ENCODE data around the gene CLSTN2.

CLSTN2 gene

DNA sequence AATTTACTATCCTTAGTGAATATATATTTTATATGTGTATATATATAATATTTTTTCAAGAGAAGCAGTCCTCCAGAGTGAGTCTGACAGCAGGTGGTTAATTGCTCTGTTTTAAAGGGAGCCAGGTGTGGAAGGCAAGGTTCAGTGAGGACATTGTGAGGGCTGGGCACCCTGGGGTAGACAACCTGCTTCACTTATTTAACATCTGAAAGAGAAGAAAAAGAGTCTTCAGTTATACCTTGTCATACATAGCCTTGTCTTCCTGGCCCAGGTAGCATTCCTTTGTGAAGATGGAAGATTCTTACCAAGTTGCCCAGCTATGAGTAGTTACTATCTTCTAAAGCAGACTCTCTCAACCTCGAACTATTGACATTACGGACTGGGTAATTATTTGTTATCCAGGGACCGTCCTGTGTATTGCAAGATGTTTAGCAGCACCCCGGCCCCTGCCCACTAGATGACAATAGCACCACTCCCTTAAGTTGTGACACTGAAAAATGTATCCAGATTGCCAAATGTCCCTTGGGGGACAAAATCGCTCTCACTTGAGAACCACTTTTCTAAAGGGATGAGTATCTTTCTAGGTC, 406.9 kb downstream of the CLSTN2 start:
- no peak for DNase-seq (ENCODE audit: low read depth, low spot score)

DNA sequence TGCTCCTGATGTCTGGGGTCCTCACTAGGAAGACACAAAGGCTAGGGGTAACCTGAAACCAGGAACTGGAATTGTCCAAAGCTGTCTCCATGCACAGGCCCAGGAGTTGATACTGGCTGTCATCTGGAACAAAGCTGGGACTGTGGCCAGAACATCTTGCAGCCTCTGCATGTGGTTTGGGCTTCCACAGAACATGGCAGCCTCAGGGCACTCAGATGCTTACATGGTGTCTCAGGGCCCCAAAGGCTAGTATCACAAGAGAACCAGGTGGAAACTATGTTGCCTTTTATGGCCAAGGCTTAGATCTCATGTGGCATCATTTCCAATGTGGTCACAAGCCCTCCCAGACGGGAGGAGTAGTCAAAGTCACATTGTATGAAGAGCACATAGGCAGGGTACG, 407.7 kb downstream of the CLSTN2 start:
- no peak for DNase-seq (ENCODE audit: low read depth, low spot score)

DNA sequence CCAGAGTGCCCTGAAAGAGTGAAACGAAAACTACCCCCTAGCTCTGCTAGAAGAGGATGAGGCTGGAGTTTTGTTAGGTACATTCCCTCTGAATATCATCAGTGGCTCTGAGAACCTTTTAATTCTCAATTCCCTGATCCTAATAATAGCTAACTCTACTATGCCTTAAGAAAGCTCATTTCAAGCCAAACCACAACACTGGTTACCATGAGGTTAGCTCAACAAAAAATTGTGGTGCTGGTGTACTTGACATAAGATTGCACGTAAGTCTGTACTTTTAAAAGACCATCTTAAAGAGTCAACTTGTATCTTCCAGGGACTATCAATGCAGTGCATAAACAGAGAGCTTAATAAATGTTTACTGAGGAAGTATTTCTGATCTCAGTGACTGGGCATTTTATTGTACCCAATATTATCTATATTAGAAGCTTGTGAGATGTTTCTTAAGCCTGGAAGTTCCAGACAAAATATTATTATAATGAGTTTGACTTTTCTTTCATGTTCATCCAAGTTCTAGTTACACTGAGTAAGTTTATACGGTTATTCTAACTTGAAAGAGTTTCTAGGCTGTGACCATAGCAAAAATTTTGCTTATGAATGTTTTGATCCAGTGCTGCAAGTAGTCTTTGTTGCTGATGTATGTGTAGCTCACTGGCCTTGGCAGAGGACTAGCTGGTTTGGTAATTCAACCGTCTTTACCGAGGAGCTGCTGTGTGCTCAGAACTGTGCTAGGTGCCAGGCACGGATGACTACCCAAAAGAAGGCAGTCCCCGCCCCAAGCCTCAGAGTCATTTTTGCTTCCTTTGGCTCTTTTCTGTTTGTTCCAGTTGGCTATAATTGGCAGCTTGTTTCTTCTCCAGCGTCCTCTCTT, 408.5 kb downstream of the CLSTN2 start:
- no peak for DNase-seq (ENCODE audit: low read depth, low spot score)

DNA sequence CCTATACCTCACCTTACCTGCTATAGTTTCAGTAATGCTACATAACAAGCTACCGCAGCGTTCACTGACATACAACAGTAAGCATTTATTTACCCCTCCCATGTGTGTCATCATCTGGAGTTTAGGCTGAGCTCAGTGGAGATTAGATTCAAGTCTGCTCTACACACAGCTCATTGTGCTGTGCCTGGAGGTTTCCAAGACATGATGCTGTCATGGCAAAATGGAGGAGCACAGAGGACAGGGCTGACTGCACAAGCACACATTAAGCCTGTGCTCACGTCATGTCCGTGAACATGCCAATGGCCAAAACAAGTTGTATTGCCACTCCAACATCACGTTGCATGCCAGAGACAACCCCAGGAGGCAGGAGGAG, 409.1 kb downstream of the CLSTN2 start:
- DNase-seq (ENCODE audit: low read depth, low spot score), result no peak

DNA sequence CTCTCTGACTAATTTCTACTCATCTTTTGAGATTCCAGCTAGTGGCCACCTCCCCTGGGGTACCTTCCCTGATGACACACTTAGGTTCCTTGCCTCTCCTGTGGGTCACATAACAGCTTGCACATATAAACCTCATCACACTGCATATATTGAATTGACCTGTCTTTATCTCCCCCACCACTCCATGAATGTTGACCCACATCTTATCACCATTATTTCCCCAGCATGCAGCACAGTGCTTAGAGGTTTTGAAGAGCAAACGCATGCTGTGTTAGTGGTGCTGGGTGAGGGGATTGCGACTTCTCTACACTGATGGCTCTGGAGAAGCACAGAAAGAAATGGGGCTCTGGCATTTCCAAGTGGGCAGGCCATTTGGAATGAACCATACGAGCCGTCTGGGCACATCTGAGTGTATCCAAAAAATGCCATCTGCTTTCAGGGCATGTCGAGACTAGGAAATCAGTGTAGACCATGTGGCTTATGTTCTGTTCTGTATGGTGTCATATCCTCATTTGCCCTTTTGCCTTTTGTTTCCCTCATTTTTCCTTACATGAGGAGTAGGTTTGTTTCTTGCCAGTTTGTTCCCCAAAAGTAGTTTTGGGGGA, 409.7 kb downstream of the CLSTN2 start:
- DNase-seq (ENCODE audit: low read depth, low spot score), result no peak

DNA sequence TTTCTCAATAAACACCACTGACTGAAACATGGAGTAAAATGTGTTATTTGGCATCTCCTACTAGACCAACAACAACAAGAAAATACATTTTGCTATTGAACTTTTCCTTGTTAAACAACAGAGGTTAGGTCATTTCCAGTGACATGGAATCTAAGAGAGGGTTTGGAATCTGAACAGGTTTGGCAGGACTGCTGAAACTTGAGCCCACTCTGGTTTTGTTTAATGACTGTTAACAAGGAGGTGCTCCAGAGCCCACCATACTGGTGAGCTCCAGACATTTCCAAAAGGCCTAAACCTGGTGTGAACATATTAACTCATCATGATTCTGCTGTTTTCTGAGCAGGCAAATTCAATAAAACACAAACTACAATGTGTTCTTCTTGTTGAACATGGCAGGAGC, 412.2 kb downstream of the CLSTN2 start:
- DNase-seq (ENCODE audit: low read depth, low spot score), result no peak

DNA sequence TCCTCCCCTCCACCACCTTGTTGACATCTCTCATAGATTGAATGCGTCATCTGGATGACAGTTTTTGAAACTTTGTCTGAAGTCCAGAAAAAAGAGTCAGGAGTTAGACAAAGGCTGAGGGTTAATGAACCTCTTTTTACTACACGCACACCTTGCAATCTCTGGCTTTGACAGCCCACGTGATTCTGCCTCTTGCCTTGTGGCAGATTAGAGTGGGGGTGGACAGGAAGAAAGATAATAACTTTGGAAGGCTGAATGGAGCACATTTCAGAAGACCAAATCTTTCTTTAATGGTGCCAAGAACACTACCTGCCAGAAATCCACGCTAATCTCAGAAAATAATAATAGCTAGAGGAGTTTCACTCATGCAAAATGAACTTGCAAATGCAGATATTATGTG, 415.0 kb downstream of the CLSTN2 start:
- DNase-seq (ENCODE audit: low read depth, low spot score), result no peak

DNA sequence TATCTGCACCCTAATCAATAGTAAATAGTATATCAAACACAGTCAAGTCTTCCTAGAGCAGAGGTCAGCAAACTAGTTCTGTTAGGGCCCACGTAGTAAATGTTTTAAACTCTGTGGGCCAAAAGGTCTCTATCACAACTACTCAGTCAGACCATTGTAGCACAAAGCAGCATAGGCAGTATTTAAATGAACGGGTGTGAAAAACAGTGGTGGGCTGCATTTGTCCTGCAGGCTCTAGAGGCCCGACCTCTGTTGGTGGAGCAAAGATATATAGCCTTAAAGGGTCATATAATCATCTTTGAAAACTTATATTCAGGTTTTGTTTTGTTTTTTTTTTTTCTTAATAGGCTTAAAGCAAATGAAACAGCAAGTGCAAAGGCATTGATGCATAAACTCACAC, 416.5 kb downstream of the CLSTN2 start:
- DNase-seq (ENCODE audit: low read depth, low spot score), result no peak

DNA sequence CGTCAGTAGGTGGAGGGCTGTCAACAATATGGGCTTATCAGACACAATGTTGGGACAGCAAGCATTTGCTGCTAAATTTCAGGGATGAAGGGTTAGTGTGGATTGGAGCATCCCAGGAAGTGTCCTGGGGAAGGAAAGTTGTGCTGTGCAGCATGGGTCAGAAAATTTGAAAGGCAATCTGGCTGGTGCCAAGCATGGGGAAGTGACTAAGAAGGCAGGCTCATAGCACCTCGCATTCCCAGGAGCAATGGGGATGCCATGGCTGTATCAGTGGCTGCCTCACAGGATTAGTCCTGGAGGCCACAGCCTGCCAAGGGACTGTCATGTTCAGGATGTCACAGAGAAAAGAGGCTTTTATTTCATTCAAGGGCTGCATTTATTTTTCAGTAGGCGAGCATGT, 420.5 kb downstream of the CLSTN2 start:
- no peak for DNase-seq (ENCODE audit: low read depth, low spot score)

DNA sequence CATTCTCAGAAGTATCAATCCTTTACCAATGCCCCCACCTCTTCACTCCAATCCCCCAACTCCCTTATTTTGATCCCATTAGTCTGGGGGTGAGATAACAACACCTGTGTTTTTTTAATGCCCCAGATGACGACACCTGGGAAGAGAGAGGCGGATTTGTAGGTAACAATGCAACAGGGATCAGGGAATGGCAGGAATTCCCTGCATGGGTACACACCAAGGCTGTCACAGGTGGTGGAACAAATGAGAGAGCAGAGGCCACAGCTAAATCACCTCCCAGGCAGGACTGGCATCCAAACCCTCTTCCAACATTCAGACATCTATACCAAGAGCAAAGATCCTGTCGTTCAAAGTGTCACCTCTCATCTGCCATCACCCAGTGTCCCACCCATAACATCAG, 423.7 kb downstream of the CLSTN2 start:
- DNase-seq (ENCODE audit: low read depth, low spot score), result no peak

DNA sequence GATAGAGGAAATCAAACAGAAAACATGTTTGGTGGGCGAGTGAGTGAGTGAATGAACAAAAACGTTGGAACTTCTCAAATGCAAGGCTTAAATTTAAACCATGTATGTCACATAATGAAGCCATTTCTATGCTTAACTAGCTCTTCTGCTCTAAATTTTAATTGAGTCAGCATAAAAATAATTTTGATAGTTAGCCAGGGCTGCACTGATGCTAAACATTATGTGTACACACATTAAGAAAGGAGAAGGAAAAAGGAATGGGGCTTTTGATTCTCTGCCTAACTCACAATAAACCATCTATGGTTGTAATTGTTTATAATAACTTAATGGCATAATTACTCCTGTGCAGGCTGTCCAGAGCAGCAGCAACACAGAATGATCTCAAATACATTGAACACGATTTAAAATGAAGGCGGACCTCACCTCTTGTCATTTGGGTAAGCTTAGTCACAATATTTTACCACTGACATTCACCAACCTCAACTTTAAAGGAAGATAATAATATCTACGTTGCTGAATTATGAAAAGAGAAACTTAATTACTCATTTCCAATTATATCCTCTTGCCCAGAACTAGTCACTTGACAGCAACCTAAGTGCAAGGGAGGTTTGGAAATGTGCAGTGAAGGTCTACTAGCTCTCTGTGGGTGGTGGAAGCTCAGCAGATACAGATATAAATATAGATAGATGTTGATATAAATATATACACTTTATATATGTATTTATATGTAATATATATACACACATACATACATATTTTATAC, 424.4 kb downstream of the CLSTN2 start:
- DNase-seq (ENCODE audit: low read depth, low spot score), result no peak

DNA sequence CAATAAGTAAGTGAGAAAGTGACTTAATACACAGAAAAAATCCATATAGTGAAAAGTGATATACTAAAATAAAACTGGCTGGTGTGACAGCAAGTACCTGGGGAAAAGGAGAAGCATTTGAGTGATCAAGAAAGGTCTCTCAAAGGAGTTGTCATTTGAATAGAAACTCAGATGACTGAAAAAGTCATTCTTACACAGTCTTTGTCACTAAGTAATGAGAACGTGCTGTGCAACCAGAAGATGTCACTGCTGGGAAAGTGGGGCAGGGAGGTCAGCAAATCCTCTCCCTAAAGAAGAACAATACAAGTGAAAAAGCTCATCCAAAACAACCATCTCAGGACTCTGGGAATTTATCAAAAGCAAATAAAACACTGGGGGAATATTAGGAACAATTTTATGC, 425.3 kb downstream of the CLSTN2 start:
- no peak for DNase-seq (ENCODE audit: low read depth, low spot score)

DNA sequence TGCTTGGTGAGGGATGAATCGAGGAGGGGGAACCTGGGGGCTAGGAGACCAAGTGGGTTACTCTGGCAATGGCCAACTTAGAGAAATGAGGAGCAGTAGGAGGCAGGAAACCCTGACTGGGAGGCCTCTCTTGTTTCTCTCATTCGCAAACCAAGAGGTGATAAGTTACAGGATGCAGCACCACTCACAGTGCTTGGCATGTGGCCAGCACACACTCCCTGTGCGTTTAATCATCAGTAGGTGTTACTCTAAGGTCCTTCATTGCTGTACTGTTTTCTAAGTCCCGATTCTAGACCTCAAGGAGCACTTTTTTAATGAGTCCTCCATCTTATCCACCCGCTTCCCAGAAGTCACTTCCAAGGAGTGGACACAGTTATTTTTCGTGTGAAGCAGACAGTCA, 428.8 kb downstream of the CLSTN2 start:
- DNase-seq (ENCODE audit: low read depth, low spot score), result no peak

DNA sequence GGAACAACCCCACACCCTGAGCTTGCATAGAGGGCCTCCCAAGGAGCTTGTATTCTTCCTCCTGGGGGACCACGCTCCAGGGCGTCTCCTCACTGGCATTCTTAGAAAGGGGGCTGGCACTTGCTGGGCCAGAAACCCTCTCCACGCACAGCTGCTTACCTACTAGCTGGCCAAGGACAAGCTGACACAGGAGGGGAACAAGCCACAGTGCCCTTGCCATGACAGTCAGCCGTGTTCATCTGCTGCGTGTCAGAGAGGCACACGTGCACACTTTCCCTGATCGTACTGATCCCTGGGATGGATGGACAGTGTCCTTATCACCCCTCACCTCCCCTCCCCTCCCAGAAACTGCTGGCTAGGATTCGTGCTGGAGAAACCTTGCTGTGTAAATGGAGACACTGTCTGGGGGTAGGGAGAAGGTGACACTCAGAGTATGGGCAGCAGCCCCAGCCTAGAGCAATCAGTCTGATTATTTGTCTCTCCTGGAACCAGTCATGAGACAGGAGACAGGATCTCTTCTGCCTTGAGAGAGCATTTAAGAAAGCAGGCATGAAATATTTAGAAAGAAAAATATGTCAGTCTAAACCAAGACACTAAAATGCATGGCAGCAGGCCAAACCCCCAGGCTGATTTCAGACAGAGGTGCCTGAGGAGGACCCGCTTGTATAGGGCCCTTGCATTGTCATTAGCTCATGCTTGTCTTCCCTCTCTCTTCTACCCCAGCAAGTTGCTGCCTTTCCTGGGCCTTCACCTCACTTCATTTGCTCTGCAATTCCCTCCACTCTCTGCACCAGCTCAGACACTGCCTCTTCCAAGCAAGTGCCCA, 431.1 kb downstream of the CLSTN2 start:
- DNase-seq (ENCODE audit: low read depth, low spot score), result no peak

DNA sequence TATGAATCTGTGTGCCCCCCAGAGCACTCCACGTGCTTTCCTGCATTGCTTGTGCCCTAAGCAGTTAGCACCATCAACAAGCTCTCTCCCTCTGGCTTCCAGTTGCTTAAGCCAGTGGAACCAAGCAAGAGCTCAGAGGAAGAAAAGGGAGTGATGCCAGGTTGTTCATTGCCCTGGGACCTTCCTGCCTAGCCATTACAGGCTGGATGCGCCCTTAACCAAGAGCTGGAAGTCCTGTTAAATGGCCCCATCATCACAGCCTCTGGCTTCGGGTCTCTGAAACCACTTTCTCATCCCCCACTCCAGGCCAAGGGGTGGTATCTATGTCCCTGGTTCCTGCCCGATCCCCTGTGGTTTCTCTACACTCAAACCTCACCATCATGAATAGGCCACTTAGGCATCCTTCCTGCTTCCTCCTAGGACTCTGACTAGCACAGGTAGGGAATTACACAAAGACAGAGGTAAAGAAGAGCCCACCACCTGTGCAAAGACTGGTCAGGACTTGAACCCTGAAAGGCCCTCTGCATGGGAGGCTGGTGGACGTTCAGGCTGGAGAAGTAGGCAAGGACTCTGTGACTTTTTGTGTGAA, 433.3 kb downstream of the CLSTN2 start:
- DNase-seq (ENCODE audit: low read depth, low spot score), result no peak

DNA sequence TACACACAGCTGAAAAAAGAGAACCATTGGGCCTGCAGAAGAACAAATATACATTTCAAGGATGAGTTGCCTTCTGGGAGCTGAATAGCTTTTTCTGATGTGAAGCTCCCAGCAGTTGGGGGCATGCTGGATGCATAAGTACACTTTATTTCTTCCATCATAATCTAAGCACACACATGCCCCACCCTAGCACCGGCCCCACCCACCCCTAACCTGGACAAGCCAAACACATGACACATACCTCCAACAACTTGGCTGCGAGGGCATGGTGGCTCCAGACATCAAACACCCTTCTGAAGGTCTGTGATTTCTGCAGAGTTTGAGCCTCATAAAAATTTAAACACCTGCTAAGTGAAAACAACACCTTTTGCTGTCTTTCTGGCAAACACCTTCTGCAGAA, 435.7 kb downstream of the CLSTN2 start:
- no peak for DNase-seq (ENCODE audit: low read depth, low spot score)

DNA sequence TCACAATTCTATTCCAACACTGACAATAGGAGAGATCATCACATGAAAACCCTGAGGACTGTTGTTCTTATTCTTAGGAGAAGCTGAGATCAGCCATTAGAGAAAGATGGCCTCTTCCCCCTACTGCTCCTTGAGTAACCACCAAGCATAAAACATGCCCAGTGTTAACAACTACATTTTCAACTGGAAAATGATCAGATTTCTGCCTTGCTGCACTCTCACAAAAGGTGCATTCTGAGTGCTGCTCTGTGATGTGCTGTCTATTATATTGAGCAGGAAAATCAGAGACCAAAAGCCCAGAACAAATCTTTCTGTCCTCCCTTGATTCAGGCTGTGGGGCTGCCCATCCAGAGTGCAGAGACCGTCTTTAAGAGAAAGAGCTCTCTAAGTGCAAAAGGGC, 438.2 kb downstream of the CLSTN2 start:
- DNase-seq (ENCODE audit: low read depth, low spot score), result no peak

DNA sequence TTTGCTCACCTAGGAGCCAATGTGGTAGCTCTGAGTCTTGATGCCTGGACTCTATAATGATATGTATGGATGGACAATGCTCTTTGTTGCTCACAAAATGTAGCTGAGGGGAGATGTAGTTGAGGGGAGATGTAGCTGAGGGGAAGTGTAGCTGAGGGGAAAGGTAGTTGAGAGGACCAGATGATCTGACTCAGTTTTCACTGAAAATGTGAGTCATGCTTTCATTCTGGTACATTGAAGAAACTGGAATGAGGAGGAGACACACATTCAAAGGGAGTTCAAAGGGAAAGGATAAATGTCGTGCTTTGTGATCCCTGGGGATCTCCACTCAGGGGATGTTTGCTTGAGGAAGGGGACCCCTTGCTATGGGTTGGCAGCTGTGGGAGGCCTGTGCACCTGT, 440.0 kb downstream of the CLSTN2 start:
- DNase-seq (ENCODE audit: low read depth, low spot score), result no peak

DNA sequence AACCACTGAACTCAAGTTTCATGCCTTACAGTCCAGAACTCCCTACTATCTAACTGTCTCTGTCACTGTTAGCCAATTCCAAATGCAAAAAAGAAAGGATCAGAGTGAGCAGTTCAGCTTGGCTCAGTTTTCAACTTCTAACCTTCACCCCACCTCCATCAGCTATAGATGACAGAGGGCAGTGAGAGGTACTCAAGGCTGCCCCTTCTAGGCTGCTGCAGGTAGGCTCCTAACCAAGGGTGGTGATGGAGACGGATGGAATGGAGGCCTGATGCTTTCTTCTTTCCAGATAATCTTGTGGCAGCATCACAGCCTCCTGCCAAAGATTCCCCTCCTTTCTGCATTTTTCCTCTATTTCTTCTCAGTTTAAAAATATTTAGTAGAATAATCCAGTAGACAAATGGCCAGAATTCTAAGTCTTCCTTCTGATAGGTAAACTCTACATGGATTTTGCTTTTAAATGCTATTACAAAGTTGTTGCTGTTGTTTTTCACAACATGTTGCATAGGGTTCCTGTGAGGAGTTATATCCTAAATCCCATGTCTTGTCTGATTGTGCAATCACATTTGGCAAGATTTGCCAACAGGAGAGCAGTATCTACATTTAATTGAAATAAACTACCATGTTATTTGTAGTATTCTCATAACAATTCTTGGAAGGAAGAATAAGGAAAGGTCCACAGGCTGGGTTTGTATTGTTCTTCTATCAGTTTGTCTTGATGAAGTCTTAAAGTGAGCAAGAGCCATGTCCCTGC, 441.3 kb downstream of the CLSTN2 start:
- DNase-seq (ENCODE audit: low read depth, low spot score), result no peak

DNA sequence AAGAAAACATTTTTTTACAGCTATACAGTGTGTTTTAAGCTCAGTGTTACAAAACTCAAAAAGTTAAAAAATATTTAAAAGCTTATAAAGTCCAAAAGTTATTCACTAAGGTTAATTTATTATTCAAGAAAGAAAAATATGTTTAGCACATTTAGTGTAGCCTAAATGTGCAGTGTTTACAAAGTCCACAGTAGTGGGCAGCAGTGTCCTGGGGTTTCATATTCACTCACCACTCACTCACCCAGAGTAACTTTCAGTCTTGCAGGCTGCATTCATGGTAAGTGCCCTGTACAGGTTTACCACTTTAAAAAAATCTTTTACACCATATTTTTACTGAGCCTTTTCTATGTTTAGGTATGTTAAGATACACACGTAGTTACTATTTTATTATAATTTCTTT, 442.7 kb downstream of the CLSTN2 start:
- no peak for DNase-seq (ENCODE audit: low read depth, low spot score)

All from brain pericyte (primary cell).